Endodermal cell (in vitro differentiated cells): Measurements from ENCODE around the gene PPP2R2B. TPM values are rescaled to one million over a fixed set of nuclear protein-coding genes. Genes with fewer than 3 reads are reported as not detected.

ENCODE experiments used
- DNase-seq: peaks from one replicate; pipeline ENCODE4 v3.0.0-alpha.2; 2017
- H3K27ac ChIP-seq: 2 replicates; pipeline ENCODE4 v1.5.1; 2013; ENCODE audit warnings: mild to moderate bottlenecking, low read depth, low read length, moderate library complexity
- H3K27me3 ChIP-seq: 2 replicates; pipeline ENCODE4 v1.6.1; 2013; ENCODE audit warnings: mild to moderate bottlenecking, low read length, moderate library complexity; ENCODE audit not compliant: insufficient read depth, control insufficient read depth, poor library complexity, severe bottlenecking
- H3K36me3 ChIP-seq: 2 replicates; pipeline ENCODE4 v1.7.0; 2013; ENCODE audit warnings: mild to moderate bottlenecking, low read length, moderate library complexity; ENCODE audit not compliant: control insufficient read depth, insufficient read depth
- H3K4me1 ChIP-seq: one replicate; pipeline ENCODE4 v1.7.0; 2013; ENCODE audit warnings: low read length; ENCODE audit not compliant: control insufficient read depth, insufficient read depth
- H3K4me3 ChIP-seq: 2 replicates; pipeline ENCODE4 v1.5.1; 2013; ENCODE audit warnings: mild to moderate bottlenecking, low read length, moderate library complexity
- H3K9ac ChIP-seq: 2 replicates; pipeline ENCODE4 v1.6.1; 2013; ENCODE audit warnings: mild to moderate bottlenecking, low read length, moderate library complexity; ENCODE audit not compliant: poor library complexity, severe bottlenecking; ENCODE audit errors: extremely low read depth
- H3K9me3 ChIP-seq: 2 replicates; pipeline ENCODE4 v1.6.1; 2013; ENCODE audit warnings: mild to moderate bottlenecking, low read length, moderate library complexity; ENCODE audit not compliant: control insufficient read depth
- H3K27ac Mint-ChIP-seq: 2 replicates; pipeline ENCODE4 v1.8.0; 2020; ENCODE audit warnings: mixed read lengths
- H3K27me3 Mint-ChIP-seq: 2 replicates; pipeline ENCODE4 v1.8.0; 2021; ENCODE audit warnings: mild to moderate bottlenecking, mixed read lengths; ENCODE audit not compliant: insufficient read depth
- H3K36me3 Mint-ChIP-seq: 2 replicates; pipeline ENCODE4 v1.8.0; 2020; ENCODE audit warnings: low read depth, mixed read lengths
- H3K4me1 Mint-ChIP-seq: 2 replicates; pipeline ENCODE4 v1.8.0; 2020; ENCODE audit warnings: mixed read lengths
- H3K4me3 Mint-ChIP-seq: 2 replicates; pipeline ENCODE4 v1.8.0; 2020; ENCODE audit warnings: mild to moderate bottlenecking, moderate library complexity, mixed read lengths
- H3K9me3 Mint-ChIP-seq: 2 replicates; pipeline ENCODE4 v1.8.0; 2020; ENCODE audit warnings: mild to moderate bottlenecking, mixed read lengths
- WGBS, 2 experiments: methylation state at CpG; one replicate each; pipeline versions ENCODE4 v1.1.5 to v1.1.7; 2013; ENCODE audit warnings: missing lambda C conversion rate in 2 of 2, mixed read lengths in 1 of 2; ENCODE audit not compliant: insufficient coverage in 1 of 2, insufficient read length in 1 of 2; 5-methylcytosine and 5-hydroxymethylcytosine counted together
- total RNA-seq, 2 donors: library from RNA; stranded (reverse); fragmentation: NEBNext Ultra II Directional in 1 of 2; extraction: Animal tissue kit (Norgen Biotek cat#: 25700) in 1 of 2; gene quantifications; 2 replicates in 1 of 2; 3 replicates in 1 of 2; pipeline ENCODE4 v1.2.1, GENCODE V29; 2021
- TF ChIP-seq, protein P1 (sequence below): fragments of 200-600 bp; sonication (generic); conservative IDR thresholded peaks from 2 replicates; pipeline ENCODE4 v1.5.0; 2021; ENCODE audit warnings: antibody characterized with exemption, mild to moderate bottlenecking

PPP2R2B gene
- total RNA-seq, 2 donors from 2014 or later, result 3.3 to 8.0 TPM

DNA sequence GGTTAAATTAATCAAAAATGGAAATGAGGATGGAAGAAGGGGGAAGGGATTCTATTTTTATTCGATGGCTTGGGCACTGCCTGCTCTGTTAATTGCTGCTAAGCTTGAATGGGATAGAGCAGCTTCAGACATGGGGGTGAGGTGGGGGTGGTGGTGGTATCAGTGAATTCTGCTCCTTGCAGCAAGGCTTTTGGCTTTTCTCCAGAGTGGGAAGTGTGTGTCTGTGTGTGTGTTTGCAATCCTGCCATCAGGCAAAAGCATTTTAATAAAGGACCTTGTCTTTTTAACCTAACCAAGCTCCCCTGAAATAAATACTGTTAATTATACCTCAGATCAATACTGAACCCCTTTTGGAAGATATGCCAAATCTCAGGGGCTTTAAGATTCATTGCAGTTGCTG lies 251.6 kb downstream of the PPP2R2B start:
- H3K9me3 Mint-ChIP-seq, result no peaks in the 10 kb centered on the region
- H3K4me3 Mint-ChIP-seq, result no peak overlapping the region
- H3K4me1 ChIP-seq, result no peaks in the 10 kb centered on the region
- 80 to 90% methylated on average over 1 of the region's 1 CpG for WGBS, 2 experiments
- no peak overlapping the region for H3K4me3 ChIP-seq
- no peaks in the 10 kb centered on the region for H3K9me3 ChIP-seq
- no peak for DNase-seq
- H3K9ac ChIP-seq, result no peak overlapping the region
- H3K36me3 ChIP-seq, result no peaks in the 10 kb centered on the region
- no peak overlapping the region for H3K27ac ChIP-seq
- no peaks in the 10 kb centered on the region for H3K36me3 Mint-ChIP-seq
- no peaks in the 10 kb centered on the region for H3K27me3 Mint-ChIP-seq
- TF ChIP-seq, protein P1, sequence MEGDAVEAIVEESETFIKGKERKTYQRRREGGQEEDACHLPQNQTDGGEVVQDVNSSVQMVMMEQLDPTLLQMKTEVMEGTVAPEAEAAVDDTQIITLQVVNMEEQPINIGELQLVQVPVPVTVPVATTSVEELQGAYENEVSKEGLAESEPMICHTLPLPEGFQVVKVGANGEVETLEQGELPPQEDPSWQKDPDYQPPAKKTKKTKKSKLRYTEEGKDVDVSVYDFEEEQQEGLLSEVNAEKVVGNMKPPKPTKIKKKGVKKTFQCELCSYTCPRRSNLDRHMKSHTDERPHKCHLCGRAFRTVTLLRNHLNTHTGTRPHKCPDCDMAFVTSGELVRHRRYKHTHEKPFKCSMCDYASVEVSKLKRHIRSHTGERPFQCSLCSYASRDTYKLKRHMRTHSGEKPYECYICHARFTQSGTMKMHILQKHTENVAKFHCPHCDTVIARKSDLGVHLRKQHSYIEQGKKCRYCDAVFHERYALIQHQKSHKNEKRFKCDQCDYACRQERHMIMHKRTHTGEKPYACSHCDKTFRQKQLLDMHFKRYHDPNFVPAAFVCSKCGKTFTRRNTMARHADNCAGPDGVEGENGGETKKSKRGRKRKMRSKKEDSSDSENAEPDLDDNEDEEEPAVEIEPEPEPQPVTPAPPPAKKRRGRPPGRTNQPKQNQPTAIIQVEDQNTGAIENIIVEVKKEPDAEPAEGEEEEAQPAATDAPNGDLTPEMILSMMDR, result no peak
- no peaks in the 10 kb centered on the region for H3K4me1 Mint-ChIP-seq
- no peaks in the 10 kb centered on the region for H3K27me3 ChIP-seq
- H3K27ac Mint-ChIP-seq, result no peak overlapping the region

GRCh38 chr5:146624179-146624578 lies 254.4 kb downstream of the PPP2R2B start:
- DNase-seq, result no peak

GRCh38 chr5:146623666-146624065 lies 254.9 kb downstream of the PPP2R2B start:
- 73% methylated on average over 2 of the region's 4 CpGs; no CpG with 5 or more reads in 1 of the 2 experiments for WGBS, 2 experiments
- H3K27me3 ChIP-seq, result no peaks in the 10 kb centered on the region
- no peaks in the 10 kb centered on the region for H3K27me3 Mint-ChIP-seq

More at GRCh38 chr5:146624179-146624578, 254.4 kb downstream of the PPP2R2B start:
- Mint-ChIP-seq H3K36me3 (no peaks in the 10 kb centered on the region), H3K4me1 (no peaks in the 10 kb centered on the region), H3K27me3 (no peaks in the 10 kb centered on the region), H3K9me3 (no peaks in the 10 kb centered on the region), H3K4me3 (no peak overlapping the region), H3K27ac (no peak overlapping the region)
- TF ChIP-seq, protein P1, result no peak
- no peaks in the 10 kb centered on the region for H3K4me1 ChIP-seq
- 63 to 74% methylated on average over 2 of the region's 2 CpGs for WGBS, 2 experiments
- H3K9me3 ChIP-seq, result no peaks in the 10 kb centered on the region
- no peaks in the 10 kb centered on the region for H3K36me3 ChIP-seq
- H3K4me3 ChIP-seq, result no peak overlapping the region
- no peak overlapping the region for H3K27ac ChIP-seq
- no peaks in the 10 kb centered on the region for H3K27me3 ChIP-seq
- no peak overlapping the region for H3K9ac ChIP-seq

More at GRCh38 chr5:146623666-146624065, 254.9 kb downstream of the PPP2R2B start:
- TF ChIP-seq, protein P1, result no peak
- H3K9ac ChIP-seq, result no peak overlapping the region
- H3K4me3 ChIP-seq, result no peak overlapping the region
- DNase-seq, result no peak
- Mint-ChIP-seq H3K27ac (no peak overlapping the region), H3K4me1 (no peaks in the 10 kb centered on the region), H3K4me3 (no peak overlapping the region), H3K36me3 (no peaks in the 10 kb centered on the region), H3K9me3 (no peaks in the 10 kb centered on the region)
- no peaks in the 10 kb centered on the region for H3K4me1 ChIP-seq
- no peaks in the 10 kb centered on the region for H3K36me3 ChIP-seq
- no peaks in the 10 kb centered on the region for H3K9me3 ChIP-seq
- no peak overlapping the region for H3K27ac ChIP-seq
